Measurements from ENCODE around the gene COQ8B. TPM values are rescaled to one million over a fixed set of nuclear protein-coding genes. Genes with fewer than 3 reads are reported as not detected.

The COQ8B gene
- total and polyA plus RNA-seq, 7 donors = 24.7 to 59.3 (median 35.9) TPM

GRCh38 chr19:40739030-40739839 is 22.5 kb upstream of the COQ8B start:
- WGBS, 2 donors = 83 to 88% methylated on average over 22 of the region's 22 CpGs
- no peak for DNase-seq
- Histone ChIP-seq H3K9me3 (no peaks in the 10 kb centered on the region), H3K4me1 (peaks cover 0 to 16% (median 0%) of the 10 kb centered on the region in 4 donors), H3K36me3 (peaks cover 25 to 62% (median 49%) of the 10 kb centered on the region in 4 donors), H3K4me3 (no peak overlapping the region), H3K27ac (peak overlapping the region; percentile 45 to 67 (median 56)), H3K27me3 (no peaks in the 10 kb centered on the region)
- TF ChIP-seq EP300 (IDR thresholded peaks at IDR 0.05) = no peak
- TF ChIP-seq POLR2AphosphoS5 (IDR thresholded peaks at IDR 0.05) = no peak
- TF ChIP-seq CTCF (IDR thresholded peaks at IDR 0.05) = no peak
- TF ChIP-seq POLR2A (IDR thresholded peaks at IDR 0.05) = no peak
- intact Hi-C loops (cut with DNase I) = no loop called here

DNA sequence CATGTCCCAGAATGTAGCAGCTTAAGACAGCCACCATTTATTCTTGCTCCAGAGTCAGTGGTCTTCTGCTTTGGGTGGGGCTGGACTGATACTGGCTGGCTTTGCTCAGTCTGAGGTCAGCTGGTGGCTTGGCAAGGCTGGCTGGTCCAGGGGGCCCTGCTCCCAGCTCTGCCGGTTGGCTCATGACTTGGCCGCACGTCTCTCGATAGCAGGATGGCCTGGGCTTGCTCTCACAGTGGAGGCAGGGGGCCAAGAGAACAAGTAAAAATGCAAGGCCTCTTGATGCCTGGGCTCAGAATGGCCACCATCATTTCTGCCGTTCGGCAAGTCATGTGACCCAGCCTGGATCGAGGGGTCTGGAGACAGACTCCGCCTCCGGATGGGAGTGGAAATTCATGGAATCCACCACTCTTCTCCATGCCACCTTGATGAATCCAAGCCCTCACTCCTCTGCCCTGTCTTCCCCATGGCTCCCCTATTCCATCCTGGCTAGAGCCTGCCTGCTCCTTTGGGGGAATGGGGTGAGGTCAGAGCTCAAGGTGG is 20.5 kb upstream of the COQ8B start:
- WGBS, 2 donors = 89 to 94% methylated on average over 9 of the region's 9 CpGs
- TF ChIP-seq POLR2A (IDR thresholded peaks at IDR 0.05) = no peak
- TF ChIP-seq CTCF (IDR thresholded peaks at IDR 0.05) = no peak
- TF ChIP-seq POLR2AphosphoS5 (IDR thresholded peaks at IDR 0.05) = no peak
- TF ChIP-seq EP300 (IDR thresholded peaks at IDR 0.05) = no peak
- Histone ChIP-seq H3K4me1 (peaks cover 0 to 16% (median 0%) of the 10 kb centered on the region in 4 donors), H3K27me3 (no peaks in the 10 kb centered on the region), H3K36me3 (peaks cover 34 to 83% (median 62%) of the 10 kb centered on the region in 4 donors), H3K27ac (no peak overlapping the region), H3K4me3 (no peak overlapping the region), H3K9me3 (no peaks in the 10 kb centered on the region)
- intact Hi-C loops (cut with DNase I) = no loop called here
- DNase-seq = no peak

DNA sequence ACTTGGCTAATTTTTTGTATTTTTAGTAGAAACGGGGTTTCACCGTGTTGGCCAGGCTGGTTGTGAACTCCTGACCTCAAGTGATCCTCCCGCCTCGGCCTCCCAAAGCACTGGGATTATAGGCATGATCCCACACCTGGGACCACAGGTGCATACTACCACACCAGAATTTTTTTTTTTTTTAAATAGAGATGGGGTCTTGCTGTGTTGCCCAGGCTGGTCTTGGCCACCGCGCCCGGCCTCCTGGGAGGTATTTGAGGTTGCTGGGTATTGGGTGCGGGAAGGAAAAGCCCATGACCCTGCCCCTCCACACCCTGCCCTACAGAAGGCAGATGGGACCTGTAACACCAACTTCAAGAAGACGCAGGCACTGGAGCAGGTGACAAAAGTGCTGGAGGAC is 20.0 kb upstream of the COQ8B start:
- intact Hi-C loops (cut with DNase I) = no loop called here
- peaks cover 0 to 16% (median 0%) of the 10 kb centered on the region in 4 donors for H3K4me1 ChIP-seq
- H3K36me3 ChIP-seq = peaks cover 34 to 88% (median 63%) of the 10 kb centered on the region in 4 donors
- H3K27me3 ChIP-seq = no peaks in the 10 kb centered on the region
- H3K27ac ChIP-seq = no peak overlapping the region
- H3K4me3 ChIP-seq = no peak overlapping the region
- no peak for DNase-seq
- WGBS, 2 donors = 87 to 92% methylated on average over 9 of the region's 9 CpGs
- no peak for TF ChIP-seq CTCF (IDR thresholded peaks at IDR 0.05)
- no peak for TF ChIP-seq POLR2AphosphoS5 (IDR thresholded peaks at IDR 0.05)
- TF ChIP-seq EP300 (IDR thresholded peaks at IDR 0.05) = no peak
- TF ChIP-seq POLR2A (IDR thresholded peaks at IDR 0.05) = no peak
- no peaks in the 10 kb centered on the region for H3K9me3 ChIP-seq

- Histone ChIP-seq H3K9me3 (no peaks in the 10 kb centered on the region), H3K4me1 (peaks cover 0 to 4% (median 0%) of the 10 kb centered on the region in 4 donors), H3K4me3 (no peak overlapping the region), H3K27ac (no peak overlapping the region), H3K27me3 (no peaks in the 10 kb centered on the region), H3K36me3 (peaks cover 44 to 98% (median 74%) of the 10 kb centered on the region in 4 donors)
- intact Hi-C loops (cut with DNase I) = no loop called here
- no peak for TF ChIP-seq EP300 (IDR thresholded peaks at IDR 0.05)
- TF ChIP-seq POLR2A (IDR thresholded peaks at IDR 0.05) = no peak
- TF ChIP-seq CTCF (IDR thresholded peaks at IDR 0.05) = no peak
- TF ChIP-seq POLR2AphosphoS5 (IDR thresholded peaks at IDR 0.05) = no peak
- WGBS, 2 donors = 66 to 86% methylated on average over 11 of the region's 11 CpGs
- DNase-seq = no peak
These were observed 18.5 kb upstream of the COQ8B start for GRCh38 chr19:40735013-40735771.

Data from sigmoid colon (tissue), 7 donors.